A549 (cell line): ENCODE data around the gene NFATC2. TPM values are rescaled to one million over a fixed set of nuclear protein-coding genes. Genes with fewer than 3 reads are reported as not detected.
A peak's percentile ranks its signal among the peaks of the same experiment; 100 is the strongest.

Experiments
- ATAC-seq, 2 experiments: fragments of 200-7000 bp in 1 of 2; fragments of >200 bp in 1 of 2; cut with Nextera tagmentation in 1 of 2; cut with Tn5 transposase in 1 of 2; 3 replicates each; pipeline versions ENCODE4 v1.8.0 to v1.9.1; 2018 to 2020; ENCODE audit warnings: mild to moderate bottlenecking in 1 of 2, moderate library complexity in 1 of 2
- CTCF ChIA-PET: fragments of 300-600 bp; sonication (Branson Sonifier 250); formaldehyde crosslinking; extraction: SDS; loops from one replicate; lab custom pipeline; 2021; ENCODE audit warnings: antibody characterized with exemption, inconsistent platforms; lab: Yijun Ruan, JAX
- POLR2A ChIA-PET: fragments of 350-600 bp; formaldehyde crosslinking; extraction: SDS; loops from one replicate; lab custom pipeline; 2021; ENCODE audit warnings: antibody characterized with exemption, inconsistent platforms; lab: Yijun Ruan, JAX
- DNase-seq, 2 experiments: peaks; one replicate each; pipeline versions ENCODE4 v3.0.0 to v3.0.0-alpha.2; 2011 to 2016; ENCODE audit warnings: low read depth in 1 of 2, low spot score in 1 of 2
- FAIRE-seq: peaks from 2 replicates; lab custom pipeline; 2011; peaks lifted over from hg19 to GRCh38; lab: Jason Lieb, UNC
- H3K27ac ChIP-seq, 2 experiments: fragments of >200 bp; sonication (Bioruptor Twin); formaldehyde crosslinking; 3 replicates each; pipeline ENCODE4 v1.5.1; 2016 to 2017
- H3K4me1 ChIP-seq: fragments of >200 bp; sonication (Bioruptor Twin); formaldehyde crosslinking; 3 replicates; pipeline ENCODE4 v1.6.1; 2016
- H3K4me2 ChIP-seq: fragments of >200 bp; sonication (Bioruptor Twin); formaldehyde crosslinking; 3 replicates; pipeline ENCODE4 v1.6.1; 2016
- H3K4me3 ChIP-seq: fragments of >200 bp; sonication (Bioruptor Twin); formaldehyde crosslinking; 3 replicates; pipeline ENCODE4 v1.5.1; 2016
- H3K9me3 ChIP-seq: fragments of >200 bp; sonication (Bioruptor Twin); formaldehyde crosslinking; 3 replicates; pipeline ENCODE4 v1.6.1; 2016
- ATOH8 ChIP-seq: fragments of 250-450 bp; sonication (Bioruptor Pico); IDR thresholded peaks from 2 replicates; pipeline ENCODE4 v1.5.0; 2020; ENCODE audit warnings: low read depth, mild to moderate bottlenecking, moderate library complexity
- BCL3 ChIP-seq: fragments of >200 bp; sonication (Bioruptor Twin); formaldehyde crosslinking; IDR thresholded peaks from 3 replicates; pipeline ENCODE4 v1.6.1; 2016
- BHLHE40 ChIP-seq: IDR thresholded peaks from 2 replicates; pipeline ENCODE4 v1.6.1; 2012; ENCODE audit warnings: low read depth, low read length, inconsistent platforms
- CBX2 ChIP-seq: fragments of 200-600 bp; sonication (generic); IDR thresholded peaks from 2 replicates; pipeline ENCODE4 v1.6.1; 2016; ENCODE audit warnings: low read depth, mild to moderate bottlenecking, borderline replicate concordance
- CEBPB ChIP-seq, 2 experiments: fragments of >200 bp in 1 of 2; sonication (Bioruptor Twin) in 1 of 2; formaldehyde crosslinking in 1 of 2; IDR thresholded peaks; 2 replicates each; pipeline ENCODE4 v1.6.1; 2012 to 2016
- CHD2 ChIP-seq: fragments of 150-350 bp; IDR thresholded peaks from 2 replicates; pipeline ENCODE4 v1.6.1; 2014; ENCODE audit warnings: low read length; ENCODE audit not compliant: partially characterized antibody
- CTCF ChIP-seq: fragments of >200 bp; sonication (Bioruptor Twin); formaldehyde crosslinking; IDR thresholded peaks from 3 replicates; pipeline ENCODE4 v1.5.1; 2016
- E2F6 ChIP-seq: IDR thresholded peaks from 2 replicates; pipeline ENCODE4 v1.6.1; 2012; ENCODE audit warnings: low read depth, borderline replicate concordance
- EHF ChIP-seq: fragments of 250-450 bp; sonication (Bioruptor Pico); IDR thresholded peaks from 2 replicates; pipeline ENCODE4 v1.5.0; 2020; ENCODE audit warnings: mild to moderate bottlenecking
- ELK1 ChIP-seq: fragments of 150-350 bp; IDR thresholded peaks from 2 replicates; pipeline ENCODE4 v1.6.1; 2014; ENCODE audit warnings: low read depth, mild to moderate bottlenecking, low read length
- ESRRA ChIP-seq: fragments of 150-350 bp; IDR thresholded peaks from 2 replicates; pipeline ENCODE4 v1.6.1; 2014; ENCODE audit warnings: mild to moderate bottlenecking, low read length, borderline replicate concordance
- FOSB ChIP-seq: fragments of 250-450 bp; sonication (Bioruptor Pico); IDR thresholded peaks from 2 replicates; pipeline ENCODE4 v1.5.0; 2020; ENCODE audit warnings: mild to moderate bottlenecking, moderate library complexity
- GATA3 ChIP-seq: IDR thresholded peaks from 2 replicates; pipeline ENCODE4 v1.6.1; 2012; ENCODE audit warnings: borderline replicate concordance
- JUN ChIP-seq, 2 experiments: fragments of >200 bp; sonication (Bioruptor Twin); formaldehyde crosslinking; IDR thresholded peaks; 2 replicates in 1 of 2; 3 replicates in 1 of 2; pipeline ENCODE4 v1.6.1; 2016 to 2017
- MAZ ChIP-seq: fragments of 150-350 bp; IDR thresholded peaks from 2 replicates; pipeline ENCODE4 v1.6.1; 2014; ENCODE audit warnings: antibody characterized with exemption, low read depth, low read length, borderline replicate concordance
- NFE2L2 ChIP-seq: fragments of 150-350 bp; conservative IDR thresholded peaks from 2 replicates; pipeline ENCODE4 v1.6.1; 2014; ENCODE audit warnings: low read length
- NR3C1 ChIP-seq: fragments of >200 bp; sonication (Bioruptor Twin); formaldehyde crosslinking; IDR thresholded peaks from 3 replicates; pipeline ENCODE4 v1.6.1; 2017
- PBX3 ChIP-seq: IDR thresholded peaks from 2 replicates; pipeline ENCODE4 v1.6.1; 2012
- RARB ChIP-seq: fragments of 250-450 bp; sonication (Bioruptor Pico); IDR thresholded peaks from 2 replicates; pipeline ENCODE4 v1.8.0; 2021; ENCODE audit warnings: mild to moderate bottlenecking, moderate library complexity
- REST ChIP-seq: fragments of 200-600 bp; sonication (generic); IDR thresholded peaks from 2 replicates; pipeline ENCODE4 v1.6.1; 2016; ENCODE audit warnings: antibody characterized with exemption, mild to moderate bottlenecking, moderate library complexity
- SMC3 ChIP-seq: fragments of >200 bp; sonication (Bioruptor Twin); formaldehyde crosslinking; IDR thresholded peaks from 3 replicates; pipeline ENCODE4 v1.6.1; 2018; ENCODE audit warnings: inconsistent platforms
- WGBS: methylation state at CpG from one replicate; pipeline ENCODE4 v1.1.6; 2017; ENCODE audit errors: missing lambda C conversion rate; 5-methylcytosine and 5-hydroxymethylcytosine counted together
- polyA plus RNA-seq, 4 experiments: library from polyadenylated mRNA; depleted of rRNA in 3 of 4; stranded (reverse); fragments of >200 nt; fragmentation: RNase III in 1 of 4; extraction: RNeasy Plus Mini Kit Qiagen cat#74134 plus additional on column Dnase treatment in 1 of 4; gene quantifications; 2 replicates in 3 of 4; 3 replicates in 1 of 4; pipeline ENCODE4 v1.2.3, GENCODE V29; 2011 to 2017

The NFATC2 gene
- polyA plus RNA-seq, 2 of the 4 experiments (the other 2 are of a cell fraction), result 0.75 to 1.6 TPM

- FAIRE-seq, result no peak
- DNase-seq, result no peak
- peaks cover 4% of the 10 kb centered on the region for H3K9me3 ChIP-seq
- TF ChIP-seq GATA3 (no peak), BHLHE40 (no peak), EHF (no peak), BCL3 (no peak), ELK1 (no peak), RARB (CRISPR knock-in tag) (no peak), SMC3 (no peak), REST (no peak), ESRRA (no peak), E2F6 (no peak), NFE2L2 (no peak), JUN (IDR thresholded peaks at IDR 0.05) (no peak), NR3C1 (no peak)
- TF ChIP-seq, all 56 proteins: peak for 0
- POLR2A ChIA-PET, result no interaction called here
- no peak overlapping the region for H3K4me3 ChIP-seq
- CTCF ChIA-PET, result no interaction called here
- no peak for ATAC-seq
- H3K4me1 ChIP-seq, result peaks cover 30% of the 10 kb centered on the region
- WGBS, result 26% methylated on average over 1 of the region's 1 CpG
- no peak overlapping the region for H3K4me2 ChIP-seq
- H3K27ac ChIP-seq, result no peak overlapping the region; a peak in 2 of 6 replicates
Measured at GRCh38 chr20:51357543-51357942, 185.0 kb downstream of the NFATC2 start.

- Histone ChIP-seq H3K4me1 (peaks cover 30% of the 10 kb centered on the region), H3K27ac (peak overlapping the region in 1 of 2 experiments; percentile 73; a peak in 4 of 6 replicates), H3K4me3 (no peak overlapping the region), H3K4me2 (no peak overlapping the region), H3K9me3 (no peaks in the 10 kb centered on the region)
- FAIRE-seq (no peak), DNase-seq (no peak), ATAC-seq (no peak)
- ChIA-PET CTCF (interaction anchor here (1.8 kb wide), 1 partner anchor 238 kb away, joined by 8 read pairs; no protein-coding TSS in a partner anchor), POLR2A (no interaction called here)
- 57% methylated on average over 3 of the region's 3 CpGs for WGBS
- TF ChIP-seq CBX2 (no peak), CEBPB (IDR thresholded peaks at IDR 0.05) (no peak), MAZ (no peak), CTCF (no peak), ESRRA (no peak), PBX3 (no peak), FOSB (no peak), CHD2 (no peak), REST (no peak), ATOH8 (CRISPR knock-in tag) (no peak)
Measured at GRCh38 chr20:51356871-51357270, 185.6 kb downstream of the NFATC2 start.
